Neural progenitor cell (in vitro differentiated cells): ENCODE results near the gene ATP10B.

Source experiments
- EZH2 ChIP-seq: fragments of 200-600 bp; sonication (generic); IDR thresholded peaks from 2 replicates; pipeline ENCODE4 v1.6.1; 2017; ENCODE audit warnings: antibody characterized with exemption, mild to moderate bottlenecking, moderate library complexity
- TF ChIP-seq, protein P1 (sequence below): fragments of 200-600 bp; sonication (generic); IDR thresholded peaks from 2 replicates; pipeline ENCODE4 v1.5.1; 2017; ENCODE audit warnings: antibody characterized with exemption, mild to moderate bottlenecking

DNA sequence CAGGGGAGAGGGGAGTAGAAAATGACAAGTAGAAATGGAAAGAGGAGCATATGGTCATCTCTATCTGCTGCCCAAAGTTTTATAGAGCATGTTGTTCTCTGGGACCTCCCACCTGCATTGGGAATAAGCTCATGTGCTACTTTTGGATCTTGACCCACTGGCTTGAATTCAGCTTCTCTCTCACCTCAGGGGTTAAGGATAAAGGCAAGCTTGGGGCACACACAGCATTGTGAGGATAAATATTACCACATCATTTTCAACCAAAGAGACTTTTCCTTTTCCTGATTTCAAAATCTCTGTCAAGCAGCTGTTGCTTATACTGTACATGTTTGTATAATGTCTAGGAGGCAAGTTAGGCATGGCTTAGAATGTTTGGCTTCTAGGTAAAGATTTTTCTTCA is 16.6 kb downstream of the ATP10B start:
- TF ChIP-seq EZH2: no peak
- TF ChIP-seq, protein P1, sequence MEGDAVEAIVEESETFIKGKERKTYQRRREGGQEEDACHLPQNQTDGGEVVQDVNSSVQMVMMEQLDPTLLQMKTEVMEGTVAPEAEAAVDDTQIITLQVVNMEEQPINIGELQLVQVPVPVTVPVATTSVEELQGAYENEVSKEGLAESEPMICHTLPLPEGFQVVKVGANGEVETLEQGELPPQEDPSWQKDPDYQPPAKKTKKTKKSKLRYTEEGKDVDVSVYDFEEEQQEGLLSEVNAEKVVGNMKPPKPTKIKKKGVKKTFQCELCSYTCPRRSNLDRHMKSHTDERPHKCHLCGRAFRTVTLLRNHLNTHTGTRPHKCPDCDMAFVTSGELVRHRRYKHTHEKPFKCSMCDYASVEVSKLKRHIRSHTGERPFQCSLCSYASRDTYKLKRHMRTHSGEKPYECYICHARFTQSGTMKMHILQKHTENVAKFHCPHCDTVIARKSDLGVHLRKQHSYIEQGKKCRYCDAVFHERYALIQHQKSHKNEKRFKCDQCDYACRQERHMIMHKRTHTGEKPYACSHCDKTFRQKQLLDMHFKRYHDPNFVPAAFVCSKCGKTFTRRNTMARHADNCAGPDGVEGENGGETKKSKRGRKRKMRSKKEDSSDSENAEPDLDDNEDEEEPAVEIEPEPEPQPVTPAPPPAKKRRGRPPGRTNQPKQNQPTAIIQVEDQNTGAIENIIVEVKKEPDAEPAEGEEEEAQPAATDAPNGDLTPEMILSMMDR: no peak
